Loucy (cell line): Measurements from ENCODE around the gene IQCK.

Experiments used
- EZH2phosphoT487 ChIP-seq: fragments of 200-600 bp; IDR thresholded peaks from 2 replicates; pipeline ENCODE4 v1.6.1; 2018; ENCODE audit warnings: antibody characterized with exemption, mild to moderate bottlenecking, moderate library complexity, borderline replicate concordance
- TF ChIP-seq, protein P1 (sequence below): fragments of 200-600 bp; sonication (generic); conservative IDR thresholded peaks from 2 replicates; pipeline ENCODE4 v1.5.1; 2014; ENCODE audit warnings: mild to moderate bottlenecking, antibody characterized with exemption, low read length

- TF ChIP-seq, protein P1, sequence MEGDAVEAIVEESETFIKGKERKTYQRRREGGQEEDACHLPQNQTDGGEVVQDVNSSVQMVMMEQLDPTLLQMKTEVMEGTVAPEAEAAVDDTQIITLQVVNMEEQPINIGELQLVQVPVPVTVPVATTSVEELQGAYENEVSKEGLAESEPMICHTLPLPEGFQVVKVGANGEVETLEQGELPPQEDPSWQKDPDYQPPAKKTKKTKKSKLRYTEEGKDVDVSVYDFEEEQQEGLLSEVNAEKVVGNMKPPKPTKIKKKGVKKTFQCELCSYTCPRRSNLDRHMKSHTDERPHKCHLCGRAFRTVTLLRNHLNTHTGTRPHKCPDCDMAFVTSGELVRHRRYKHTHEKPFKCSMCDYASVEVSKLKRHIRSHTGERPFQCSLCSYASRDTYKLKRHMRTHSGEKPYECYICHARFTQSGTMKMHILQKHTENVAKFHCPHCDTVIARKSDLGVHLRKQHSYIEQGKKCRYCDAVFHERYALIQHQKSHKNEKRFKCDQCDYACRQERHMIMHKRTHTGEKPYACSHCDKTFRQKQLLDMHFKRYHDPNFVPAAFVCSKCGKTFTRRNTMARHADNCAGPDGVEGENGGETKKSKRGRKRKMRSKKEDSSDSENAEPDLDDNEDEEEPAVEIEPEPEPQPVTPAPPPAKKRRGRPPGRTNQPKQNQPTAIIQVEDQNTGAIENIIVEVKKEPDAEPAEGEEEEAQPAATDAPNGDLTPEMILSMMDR: no peak
- TF ChIP-seq EZH2phosphoT487: no peak
Measured at GRCh38 chr16:19868421-19868820, 150.3 kb downstream of the IQCK start.
